ENCODE data around the gene SHISA6. TPM values are rescaled to one million over a fixed set of nuclear protein-coding genes. Genes with fewer than 3 reads are reported as not detected.

SHISA6 gene
- total and polyA plus RNA-seq, 2 donors (not counting 1 experiment from before 2014, with no cell fraction given), result not detected

DNA sequence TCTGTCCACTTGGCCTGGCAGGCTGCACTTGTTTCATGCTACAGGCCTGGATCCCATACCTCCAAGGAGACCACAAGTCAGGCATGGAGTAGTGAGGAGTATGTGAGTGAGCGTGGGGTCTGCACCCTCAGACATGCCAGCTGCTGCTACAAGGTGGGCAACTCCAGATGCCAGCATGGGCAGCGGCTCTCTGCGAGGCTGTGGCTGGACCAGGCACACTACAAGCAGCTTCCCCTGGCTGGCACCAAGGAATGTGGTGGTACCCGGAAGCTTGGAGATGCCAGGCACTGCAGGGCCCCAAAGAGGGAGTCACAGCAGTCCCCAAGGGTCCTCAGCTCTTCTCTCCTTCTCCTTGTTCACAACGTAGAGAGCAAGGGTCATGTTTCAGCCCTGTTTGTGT lies 341.2 kb downstream of the SHISA6 start:
- no peaks in the 10 kb centered on the region for H4K20me1 ChIP-seq (ENCODE audit: control insufficient read depth, insufficient read depth, low read length, poor library complexity, severe bottlenecking)
- H3K79me2 ChIP-seq (ENCODE audit: control insufficient read depth, insufficient read depth, low read length), result no peaks in the 10 kb centered on the region
- no peak overlapping the region for H3K27ac ChIP-seq (ENCODE audit: low read length in 2 of 2)
- intact Hi-C loops (cut with micrococcal nuclease), result no loop called here
- H3K4me2 ChIP-seq (replicated peaks; ENCODE audit: low read depth, low read length, poor library complexity, severe bottlenecking), result no peak overlapping the region
- H3K27me3 ChIP-seq (replicated peaks in 1 of 4; ENCODE audit: control extremely low read depth in 1 of 4, control insufficient read depth in 3 of 4, insufficient read depth in 4 of 4, low read length in 3 of 4), result no peaks in the 10 kb centered on the region
- H3K9ac ChIP-seq (ENCODE audit: low read length), result no peak overlapping the region
- no peak for TF ChIP-seq EZH2 (IDR thresholded peaks at IDR 0.05; ENCODE audit: borderline replicate concordance, insufficient read depth, low read depth, low read length, poor library complexity, severe bottlenecking)
- TF ChIP-seq, protein P1, sequence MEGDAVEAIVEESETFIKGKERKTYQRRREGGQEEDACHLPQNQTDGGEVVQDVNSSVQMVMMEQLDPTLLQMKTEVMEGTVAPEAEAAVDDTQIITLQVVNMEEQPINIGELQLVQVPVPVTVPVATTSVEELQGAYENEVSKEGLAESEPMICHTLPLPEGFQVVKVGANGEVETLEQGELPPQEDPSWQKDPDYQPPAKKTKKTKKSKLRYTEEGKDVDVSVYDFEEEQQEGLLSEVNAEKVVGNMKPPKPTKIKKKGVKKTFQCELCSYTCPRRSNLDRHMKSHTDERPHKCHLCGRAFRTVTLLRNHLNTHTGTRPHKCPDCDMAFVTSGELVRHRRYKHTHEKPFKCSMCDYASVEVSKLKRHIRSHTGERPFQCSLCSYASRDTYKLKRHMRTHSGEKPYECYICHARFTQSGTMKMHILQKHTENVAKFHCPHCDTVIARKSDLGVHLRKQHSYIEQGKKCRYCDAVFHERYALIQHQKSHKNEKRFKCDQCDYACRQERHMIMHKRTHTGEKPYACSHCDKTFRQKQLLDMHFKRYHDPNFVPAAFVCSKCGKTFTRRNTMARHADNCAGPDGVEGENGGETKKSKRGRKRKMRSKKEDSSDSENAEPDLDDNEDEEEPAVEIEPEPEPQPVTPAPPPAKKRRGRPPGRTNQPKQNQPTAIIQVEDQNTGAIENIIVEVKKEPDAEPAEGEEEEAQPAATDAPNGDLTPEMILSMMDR (IDR thresholded peaks at IDR 0.05), result no peak
- DNase-seq, result no peak
- ATAC-seq (ENCODE audit: low read depth), result no peak
- H2AFZ ChIP-seq (ENCODE audit: insufficient read depth, low read depth, low read length, poor library complexity, severe bottlenecking), result no peak overlapping the region
- CTCF ChIA-PET, result no interaction called here
- no peak overlapping the region for H3K4me3 Mint-ChIP-seq
- no peaks in the 10 kb centered on the region for H3K4me1 Mint-ChIP-seq
- H3K9me3 Mint-ChIP-seq (ENCODE audit: insufficient read depth), result peaks cover 4% of the 10 kb centered on the region
- no peaks in the 10 kb centered on the region for H3K27me3 Mint-ChIP-seq
- H3K4me3 ChIP-seq (ENCODE audit: control extremely low read depth in 1 of 5, extremely low read depth in 1 of 5, insufficient read depth in 1 of 5, low read depth in 2 of 5, low read length in 4 of 5), result no peak overlapping the region
- no peaks in the 10 kb centered on the region for H3K36me3 ChIP-seq (replicated peaks in 1 of 2; ENCODE audit: control extremely low read depth in 1 of 2, control insufficient read depth in 1 of 2, extremely low read depth in 1 of 2, insufficient read depth in 2 of 2, low read length in 1 of 2)
- peaks cover 0 to 19% (median 0%) of the 10 kb centered on the region in 3 donors for H3K9me3 ChIP-seq (ENCODE audit: control extremely low read depth in 1 of 3, control insufficient read depth in 2 of 3, insufficient read depth in 1 of 3, low read length in 2 of 3)
- H3K27ac Mint-ChIP-seq, result no peak overlapping the region
- POLR2A ChIA-PET, result no interaction called here
- no peaks in the 10 kb centered on the region for H3K4me1 ChIP-seq (ENCODE audit: control insufficient read depth in 2 of 2, insufficient read depth in 2 of 2, low read length in 2 of 2)
- 79% methylated on average over 4 of the region's 5 CpGs for WGBS (ENCODE audit: insufficient coverage)

DNA sequence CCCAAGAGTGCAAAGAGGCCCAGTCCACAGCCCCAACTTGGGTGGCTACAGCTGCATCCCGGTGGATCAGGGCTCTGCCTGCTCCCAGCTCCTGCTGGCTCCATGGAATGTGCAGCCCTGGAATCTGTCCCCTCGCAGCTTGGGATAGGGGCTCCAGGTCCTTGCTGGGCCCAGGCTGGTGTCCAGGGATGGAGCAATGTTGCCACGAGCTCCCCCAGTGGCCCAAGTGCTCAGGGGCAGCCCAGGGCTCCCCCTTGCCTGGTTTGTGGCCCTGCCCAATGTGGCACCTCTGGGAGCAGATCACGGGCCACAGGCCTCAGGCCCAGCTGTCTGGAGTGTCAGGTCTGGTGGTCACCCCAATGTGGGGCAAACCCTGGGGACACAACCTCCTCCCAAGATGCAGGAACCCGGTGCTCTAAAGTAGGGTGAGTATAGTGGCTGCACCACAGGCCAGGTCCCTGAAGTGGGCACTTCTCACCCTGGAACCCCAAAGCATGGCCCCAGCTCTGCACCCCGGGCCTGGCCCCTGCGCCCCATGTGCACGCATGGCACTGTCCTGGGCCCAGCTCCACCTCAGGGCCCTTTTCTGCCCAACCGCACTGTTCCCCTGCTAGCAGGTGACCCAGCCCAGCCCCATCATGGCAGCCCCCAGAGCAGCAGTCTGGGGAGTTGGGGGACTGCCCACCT lies 342.4 kb downstream of the SHISA6 start:
- H3K4me3 ChIP-seq (ENCODE audit: control extremely low read depth in 1 of 5, extremely low read depth in 1 of 5, insufficient read depth in 1 of 5, low read depth in 2 of 5, low read length in 4 of 5), result no peak overlapping the region
- ATAC-seq (ENCODE audit: low read depth) (no peak), DNase-seq (no peak)
- no peaks in the 10 kb centered on the region for H3K36me3 ChIP-seq (replicated peaks in 1 of 2; ENCODE audit: control extremely low read depth in 1 of 2, control insufficient read depth in 1 of 2, extremely low read depth in 1 of 2, insufficient read depth in 2 of 2, low read length in 1 of 2)
- ChIA-PET CTCF (no interaction called here), POLR2A (no interaction called here)
- no peak overlapping the region for H3K27ac ChIP-seq (ENCODE audit: low read length in 2 of 2)
- no peaks in the 10 kb centered on the region for H3K79me2 ChIP-seq (ENCODE audit: control insufficient read depth, insufficient read depth, low read length)
- H3K27me3 ChIP-seq (replicated peaks in 1 of 4; ENCODE audit: control extremely low read depth in 1 of 4, control insufficient read depth in 3 of 4, insufficient read depth in 4 of 4, low read length in 3 of 4), result no peaks in the 10 kb centered on the region
- no peak overlapping the region for H3K27ac Mint-ChIP-seq
- H3K9me3 ChIP-seq (ENCODE audit: control extremely low read depth in 1 of 3, control insufficient read depth in 2 of 3, insufficient read depth in 1 of 3, low read length in 2 of 3), result peaks cover 0 to 19% (median 0%) of the 10 kb centered on the region in 3 donors
- H3K27me3 Mint-ChIP-seq, result no peaks in the 10 kb centered on the region
- H3K9ac ChIP-seq (ENCODE audit: low read length), result no peak overlapping the region
- peaks cover 4% of the 10 kb centered on the region for H3K9me3 Mint-ChIP-seq (ENCODE audit: insufficient read depth)
- H3K4me1 Mint-ChIP-seq, result no peaks in the 10 kb centered on the region
- TF ChIP-seq EZH2 (IDR thresholded peaks at IDR 0.05; ENCODE audit: borderline replicate concordance, insufficient read depth, low read depth, low read length, poor library complexity, severe bottlenecking), result no peak
- TF ChIP-seq, protein P1 (IDR thresholded peaks at IDR 0.05), result no peak
- H4K20me1 ChIP-seq (ENCODE audit: control insufficient read depth, insufficient read depth, low read length, poor library complexity, severe bottlenecking), result no peaks in the 10 kb centered on the region
- no peak overlapping the region for H3K4me3 Mint-ChIP-seq
- intact Hi-C loops (cut with micrococcal nuclease), result no loop called here
- no peak overlapping the region for H2AFZ ChIP-seq (ENCODE audit: insufficient read depth, low read depth, low read length, poor library complexity, severe bottlenecking)
- WGBS (ENCODE audit: insufficient coverage), result 85% methylated on average over 9 of the region's 9 CpGs
- H3K4me2 ChIP-seq (replicated peaks; ENCODE audit: low read depth, low read length, poor library complexity, severe bottlenecking), result no peak overlapping the region
- no peaks in the 10 kb centered on the region for H3K4me1 ChIP-seq (ENCODE audit: control insufficient read depth in 2 of 2, insufficient read depth in 2 of 2, low read length in 2 of 2)

Measured in B cell (primary cell).